ENCODE data around the gene KRT17. TPM values are rescaled to one million over a fixed set of nuclear protein-coding genes. Genes with fewer than 3 reads are reported as not detected.

KRT17 gene
- total RNA-seq, 3 donors from 2014 or later (not counting 1 experiment from before 2014, with no cell fraction given): not detected

GRCh38 chr17:41589301-41589700 lies 35.1 kb downstream of the KRT17 start:
- Mint-ChIP-seq H3K36me3 (no peaks in the 10 kb centered on the region), H3K4me1 (no peaks in the 10 kb centered on the region), H3K27me3 (ENCODE audit: low read depth in 2 of 2) (peaks cover 1 to 8% of the 10 kb centered on the region in 2 donors), H3K9me3 (no peaks in the 10 kb centered on the region), H3K27ac (no peak overlapping the region), H3K4me3 (no peak overlapping the region)
- intact Hi-C loops (cut with micrococcal nuclease): no loop called here
- Histone ChIP-seq H3K36me3 (ENCODE audit: control insufficient read depth, insufficient read depth, low read length) (no peaks in the 10 kb centered on the region), H3K4me3 (ENCODE audit: low read length) (no peak overlapping the region), H3K27ac (ENCODE audit: low read length) (no peak overlapping the region), H3K9me3 (ENCODE audit: control insufficient read depth, insufficient read depth, low read length) (no peaks in the 10 kb centered on the region), H3K27me3 (ENCODE audit: control insufficient read depth, insufficient read depth, low read length) (no peaks in the 10 kb centered on the region), H3K4me1 (ENCODE audit: control insufficient read depth, insufficient read depth, low read length) (no peaks in the 10 kb centered on the region)
- WGBS (ENCODE audit: insufficient coverage): 61% methylated on average over 3 of the region's 3 CpGs
- no peak for TF ChIP-seq CTCF (IDR thresholded peaks at IDR 0.05)
- ATAC-seq: no peak
- DNase-seq: no peak

- no peaks in the 10 kb centered on the region for H3K4me1 ChIP-seq (ENCODE audit: control insufficient read depth, insufficient read depth, low read length)
- no peak overlapping the region for H3K27ac ChIP-seq (ENCODE audit: low read length)
- no peak for TF ChIP-seq CTCF (IDR thresholded peaks at IDR 0.05)
- no peaks in the 10 kb centered on the region for H3K27me3 ChIP-seq (ENCODE audit: control insufficient read depth, insufficient read depth, low read length)
- Mint-ChIP-seq H3K9me3 (no peaks in the 10 kb centered on the region), H3K4me1 (no peaks in the 10 kb centered on the region), H3K4me3 (no peak overlapping the region), H3K36me3 (no peaks in the 10 kb centered on the region), H3K27me3 (ENCODE audit: low read depth in 2 of 2) (peaks cover 11 to 15% of the 10 kb centered on the region in 2 donors), H3K27ac (no peak overlapping the region)
- no peak for DNase-seq
- H3K4me3 ChIP-seq (ENCODE audit: low read length): no peak overlapping the region
- H3K9me3 ChIP-seq (ENCODE audit: control insufficient read depth, insufficient read depth, low read length): no peaks in the 10 kb centered on the region
- intact Hi-C loops (cut with micrococcal nuclease): no loop called here
- H3K36me3 ChIP-seq (ENCODE audit: control insufficient read depth, insufficient read depth, low read length): no peaks in the 10 kb centered on the region
- WGBS (ENCODE audit: insufficient coverage): 95% methylated on average over 4 of the region's 8 CpGs
- ATAC-seq: no peak
These were observed 36.1 kb downstream of the KRT17 start for GRCh38 chr17:41588126-41588810.

GRCh38 chr17:41586863-41587495 lies 37.4 kb downstream of the KRT17 start, which contains the start of gene KRT14:
Gene KRT14 (minus strand): TSS chr17:41586895. CDS start chr17:41586834, 61 bp downstream.
- ATAC-seq (no peak), DNase-seq (no peak)
- H3K9me3 Mint-ChIP-seq: no peaks in the 10 kb centered on the region
- no peaks in the 10 kb centered on the region for H3K9me3 ChIP-seq (ENCODE audit: control insufficient read depth, insufficient read depth, low read length)
- no peaks in the 10 kb centered on the region for H3K4me1 Mint-ChIP-seq
- intact Hi-C loops (cut with micrococcal nuclease): no loop called here
- WGBS (ENCODE audit: insufficient coverage): 84% methylated on average over 10 of the region's 15 CpGs
- no peak within 1 kb of the TSS for H3K4me3 Mint-ChIP-seq
- no peaks in the 10 kb centered on the region for H3K4me1 ChIP-seq (ENCODE audit: control insufficient read depth, insufficient read depth, low read length)
- H3K27me3 Mint-ChIP-seq (ENCODE audit: low read depth in 2 of 2): peaks cover 11 to 22% of the 10 kb centered on the region in 2 donors
- no peak within 1 kb of the TSS for H3K27ac ChIP-seq (ENCODE audit: low read length)
- H3K27me3 ChIP-seq (ENCODE audit: control insufficient read depth, insufficient read depth, low read length): no peaks in the 10 kb centered on the region
- H3K4me3 ChIP-seq (ENCODE audit: low read length): no peak within 1 kb of the TSS
- no peak for TF ChIP-seq CTCF (IDR thresholded peaks at IDR 0.05)
- no peaks in the 10 kb centered on the region for H3K36me3 ChIP-seq (ENCODE audit: control insufficient read depth, insufficient read depth, low read length)
- no peaks in the 10 kb centered on the region for H3K36me3 Mint-ChIP-seq
- no peak within 1 kb of the TSS for H3K27ac Mint-ChIP-seq
